ENCODE data around the gene PBXIP1. TPM values are rescaled to one million over a fixed set of nuclear protein-coding genes. Genes with fewer than 3 reads are reported as not detected.

PBXIP1 gene
- total RNA-seq, 1 experiment from 2014 or later, result 24.0 TPM

- CTCF ChIA-PET, result interaction anchor here (0.8 kb wide), 1 partner anchor 30 kb away, joined by 3 read pairs; the partner anchor contains the start of gene FLAD1
- POLR2A ChIA-PET, result no interaction called here
- H3K9me3 Mint-ChIP-seq (ENCODE audit: unreplicated experiment), result no peaks in the 10 kb centered on the region
- Histone ChIP-seq H3K27me3 (replicated peaks; ENCODE audit: control insufficient read depth, insufficient read depth, low read length) (no peaks in the 10 kb centered on the region), H3K4me1 (peaks cover 10% of the 10 kb centered on the region), H3K9me3 (no peaks in the 10 kb centered on the region), H3K4me3 (ENCODE audit: low read depth, low read length) (no peak overlapping the region), H3K36me3 (ENCODE audit: control insufficient read depth, insufficient read depth, low read length) (no peaks in the 10 kb centered on the region)
- peaks cover 16% of the 10 kb centered on the region for H3K4me1 Mint-ChIP-seq (ENCODE audit: low read depth, unreplicated experiment)
- H3K4me3 Mint-ChIP-seq (ENCODE audit: unreplicated experiment), result no peak overlapping the region
- intact Hi-C loops (cut with micrococcal nuclease; ENCODE audit: unreplicated experiment), result no loop called here
- peaks cover 19% of the 10 kb centered on the region for H3K36me3 Mint-ChIP-seq (ENCODE audit: insufficient read depth, unreplicated experiment)
- no peak for DNase-seq
- H3K27ac Mint-ChIP-seq (ENCODE audit: unreplicated experiment), result no peak overlapping the region
- no peak for TF ChIP-seq CTCF (IDR thresholded peaks at IDR 0.05; ENCODE audit: insufficient read depth in 1 of 2, low read depth in 1 of 2, low read length in 1 of 2, severe bottlenecking in 1 of 2, unreplicated experiment in 1 of 2)
- no peaks in the 10 kb centered on the region for H3K27me3 Mint-ChIP-seq (ENCODE audit: insufficient read depth, unreplicated experiment)
- BruUV-seq (replicated peaks), result no TSS peak
Observed at GRCh38 chr1:154953611-154954038, 2.3 kb downstream of the PBXIP1 start.

GRCh38 chr1:154952664-154953063 lies 3.2 kb downstream of the PBXIP1 start:
- no peaks in the 10 kb centered on the region for H3K9me3 ChIP-seq
- H3K27me3 ChIP-seq (replicated peaks; ENCODE audit: control insufficient read depth, insufficient read depth, low read length), result no peaks in the 10 kb centered on the region
- DNase-seq, result no peak
- BruUV-seq (replicated peaks), result no TSS peak
- intact Hi-C loops (cut with micrococcal nuclease; ENCODE audit: unreplicated experiment), result no loop called here
- peaks cover 18% of the 10 kb centered on the region for H3K36me3 Mint-ChIP-seq (ENCODE audit: insufficient read depth, unreplicated experiment)
- H3K27ac Mint-ChIP-seq (ENCODE audit: unreplicated experiment), result no peak overlapping the region
- peaks cover 16% of the 10 kb centered on the region for H3K4me1 Mint-ChIP-seq (ENCODE audit: low read depth, unreplicated experiment)
- H3K27me3 Mint-ChIP-seq (ENCODE audit: insufficient read depth, unreplicated experiment), result no peaks in the 10 kb centered on the region
- H3K36me3 ChIP-seq (ENCODE audit: control insufficient read depth, insufficient read depth, low read length), result no peaks in the 10 kb centered on the region
- H3K9me3 Mint-ChIP-seq (ENCODE audit: unreplicated experiment), result no peaks in the 10 kb centered on the region
- H3K4me3 Mint-ChIP-seq (ENCODE audit: unreplicated experiment), result no peak overlapping the region
- ChIA-PET POLR2A (no interaction called here), CTCF (interaction anchor here (0.9 to 1.0 kb wide), 2 partner anchors 8 to 9 kb away, joined by 3 read pairs; partner anchors contain the start of gene PYGO2)
- no peak for TF ChIP-seq CTCF (IDR thresholded peaks at IDR 0.05; ENCODE audit: insufficient read depth in 1 of 2, low read depth in 1 of 2, low read length in 1 of 2, severe bottlenecking in 1 of 2, unreplicated experiment in 1 of 2)
- peaks cover 10% of the 10 kb centered on the region for H3K4me1 ChIP-seq
- H3K4me3 ChIP-seq (ENCODE audit: low read depth, low read length), result no peak overlapping the region

GRCh38 chr1:154951901-154952657 lies 3.8 kb downstream of the PBXIP1 start:
- peaks cover 13% of the 10 kb centered on the region for H3K36me3 Mint-ChIP-seq (ENCODE audit: insufficient read depth, unreplicated experiment)
- POLR2A ChIA-PET, result no interaction called here
- Histone ChIP-seq H3K36me3 (ENCODE audit: control insufficient read depth, insufficient read depth, low read length) (no peaks in the 10 kb centered on the region), H3K4me1 (peaks cover 7% of the 10 kb centered on the region), H3K9me3 (no peaks in the 10 kb centered on the region), H3K4me3 (ENCODE audit: low read depth, low read length) (no peak overlapping the region), H3K27me3 (replicated peaks; ENCODE audit: control insufficient read depth, insufficient read depth, low read length) (no peaks in the 10 kb centered on the region)
- no TSS peak for BruUV-seq (replicated peaks)
- CTCF ChIA-PET, result interaction anchor here (0.9 to 1.0 kb wide), 2 partner anchors 9 kb away, joined by 3 read pairs; partner anchors contain the start of gene PYGO2
- intact Hi-C loops (cut with micrococcal nuclease; ENCODE audit: unreplicated experiment), result no loop called here
- DNase-seq, result no peak
- peaks cover 10% of the 10 kb centered on the region for H3K4me1 Mint-ChIP-seq (ENCODE audit: low read depth, unreplicated experiment)
- H3K27me3 Mint-ChIP-seq (ENCODE audit: insufficient read depth, unreplicated experiment), result no peaks in the 10 kb centered on the region
- H3K9me3 Mint-ChIP-seq (ENCODE audit: unreplicated experiment), result no peaks in the 10 kb centered on the region
- no peak overlapping the region for H3K4me3 Mint-ChIP-seq (ENCODE audit: unreplicated experiment)
- TF ChIP-seq CTCF (IDR thresholded peaks at IDR 0.05; ENCODE audit: insufficient read depth in 1 of 2, low read depth in 1 of 2, low read length in 1 of 2, severe bottlenecking in 1 of 2, unreplicated experiment in 1 of 2), result no peak
- H3K27ac Mint-ChIP-seq (ENCODE audit: unreplicated experiment), result no peak overlapping the region
